ENCODE data around the gene KIR3DL2.

GRCh38 chr19:54905803-54906511 is 55.7 kb downstream of the KIR3DL2 start, which contains the start of gene NCR1:
- TF ChIP-seq CTCF (IDR thresholded peaks at IDR 0.05; ENCODE audit: low read depth, low read length) (no peak), EZH2phosphoT487 (IDR thresholded peaks at IDR 0.05; ENCODE audit: low read depth) (no peak)

Measured in OCI-LY3 (cell line).